ENCODE results near the gene DEFB110.

Gene DEFB110

GRCh38 chr6:49978332-49979226, 43.2 kb downstream of the DEFB110 start:
- POLR2A ChIA-PET = no interaction called here
- CTCF ChIA-PET = interaction anchor here (1.2 to 2.4 kb wide), 3 partner anchors 12 to 53 kb away, joined by 3 to 5 read pairs (median 5); no protein-coding TSS in a partner anchor
- TF ChIP-seq CTCF (IDR thresholded peaks at IDR 0.05; ENCODE audit: control extremely low read depth, extremely low read depth, low read depth, missing control alignments) = no peak
- DNase-seq (ENCODE audit: extremely low spot score) = no peak

- no peak for TF ChIP-seq CTCF (IDR thresholded peaks at IDR 0.05; ENCODE audit: control extremely low read depth, extremely low read depth, low read depth, missing control alignments)
- POLR2A ChIA-PET = no interaction called here
- CTCF ChIA-PET = no interaction called here
- DNase-seq (ENCODE audit: extremely low spot score) = no peak
These were observed 52.2 kb downstream of the DEFB110 start, which contains the start of gene DEFB113 for GRCh38 chr6:49969605-49970004. Gene DEFB113 (minus strand): TSS chr6:49969625. CDS start chr6:49969625, 0 bp downstream.
